NCI-H1417 (cell line): ENCODE measurements around the gene EXO5.
"Not testable (repeated sequence)": the region's sequence is repeated elsewhere in the genome, so short reads cannot be mapped to it uniquely, and the experiment has no call there.

Experiments used
- DNase-seq, 3 experiments: peaks; one replicate each; lab custom pipeline; 2025; lab: John Stamatoyannopoulos, UW

Gene EXO5

DNA sequence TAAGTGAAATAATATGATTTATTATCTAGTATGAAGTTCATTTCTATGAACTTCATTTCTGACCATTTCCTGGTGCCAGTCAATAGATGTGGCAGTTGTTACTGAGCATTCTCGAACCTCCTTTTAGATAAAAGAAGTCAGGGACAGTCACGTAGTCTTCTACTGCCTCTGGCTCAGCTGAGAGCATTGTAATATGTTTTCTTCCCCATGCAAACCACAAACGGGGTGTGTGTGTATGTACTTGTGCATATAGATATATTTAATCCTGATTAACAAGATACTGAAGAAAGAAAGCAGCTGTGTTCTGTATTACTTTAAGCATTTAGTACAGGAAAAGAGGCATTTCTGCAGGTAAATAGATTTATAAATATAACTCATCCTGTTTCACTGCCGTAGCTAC lies 44.5 kb downstream of the EXO5 start:
- DNase-seq = no peak

DNA sequence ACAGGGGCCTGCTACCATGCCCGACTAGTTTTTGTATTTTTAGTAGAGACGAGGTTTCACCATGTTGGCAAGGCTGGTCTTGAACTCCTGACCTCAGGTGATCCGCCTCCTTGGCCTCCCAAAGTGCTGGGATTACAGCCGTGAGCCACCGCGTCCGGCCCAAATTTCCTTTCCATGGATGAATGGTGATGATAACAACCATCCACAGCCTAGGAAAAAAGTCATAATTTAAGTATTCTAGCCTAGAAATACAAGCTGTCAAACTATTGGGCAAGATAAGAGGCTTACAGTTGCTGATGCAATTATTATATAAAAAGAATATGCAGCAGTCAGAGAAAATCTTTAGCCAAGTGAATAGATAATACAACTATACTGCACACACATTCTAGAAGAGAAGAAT lies 46.2 kb downstream of the EXO5 start:
- not testable (repeated sequence) for DNase-seq

DNA sequence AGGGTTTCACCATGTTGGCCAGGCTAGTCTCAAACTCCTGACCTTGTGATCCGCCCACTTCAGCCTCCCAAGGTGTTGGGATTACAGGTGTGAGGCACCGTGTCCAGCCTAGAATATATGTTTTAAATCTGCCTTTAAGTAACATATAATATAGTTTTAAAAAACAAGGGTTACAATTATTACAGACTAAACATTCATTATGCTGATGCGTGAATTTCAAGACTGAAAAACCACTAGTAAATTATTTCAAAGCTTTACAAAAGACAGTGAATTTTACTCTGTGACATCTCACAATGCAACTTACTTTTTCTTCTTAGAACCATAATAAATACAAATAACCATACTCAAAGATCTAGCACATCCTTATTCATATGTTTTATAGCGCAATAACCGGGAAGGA lies 47.6 kb downstream of the EXO5 start:
- DNase-seq = no peak

DNA sequence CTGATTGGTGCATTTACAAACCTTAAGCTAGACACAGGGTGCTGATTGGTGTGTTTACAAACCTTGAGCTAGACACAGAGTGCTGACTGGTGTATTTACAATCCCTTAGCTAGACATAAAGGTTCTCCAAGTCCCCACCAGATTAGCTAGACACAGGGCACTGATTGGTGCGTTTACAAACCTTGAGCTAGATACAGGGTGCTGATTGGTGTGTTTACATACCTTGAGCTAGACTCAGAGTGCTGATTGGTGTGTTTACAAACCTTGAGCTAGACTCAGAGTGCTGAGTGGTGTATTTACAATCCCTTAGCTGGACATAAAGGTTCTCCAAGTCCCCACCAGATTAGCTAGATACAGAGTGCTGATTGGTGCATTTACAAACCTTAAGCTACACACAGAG lies 49.7 kb downstream of the EXO5 start:
- DNase-seq = not testable (repeated sequence)

DNA sequence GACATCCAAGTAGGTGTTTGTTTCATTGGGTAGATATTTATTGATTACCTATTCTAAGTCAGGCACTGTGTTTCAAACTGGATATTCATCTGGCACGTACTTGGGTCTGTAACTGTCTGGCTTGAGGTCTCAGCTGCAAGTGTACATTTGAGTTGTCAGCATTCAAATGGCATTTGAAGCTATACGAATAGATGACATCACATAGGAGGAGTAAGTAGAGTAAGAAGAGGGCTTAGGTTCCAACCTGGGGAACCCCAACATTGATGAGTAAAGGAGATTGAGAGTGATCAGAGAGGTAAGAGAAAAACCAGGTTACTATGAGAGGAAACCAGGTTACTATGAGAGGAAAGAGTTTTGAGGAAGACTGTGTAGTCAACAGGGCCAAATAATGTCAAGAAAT lies 53.6 kb downstream of the EXO5 start:
- DNase-seq = no peak

DNA sequence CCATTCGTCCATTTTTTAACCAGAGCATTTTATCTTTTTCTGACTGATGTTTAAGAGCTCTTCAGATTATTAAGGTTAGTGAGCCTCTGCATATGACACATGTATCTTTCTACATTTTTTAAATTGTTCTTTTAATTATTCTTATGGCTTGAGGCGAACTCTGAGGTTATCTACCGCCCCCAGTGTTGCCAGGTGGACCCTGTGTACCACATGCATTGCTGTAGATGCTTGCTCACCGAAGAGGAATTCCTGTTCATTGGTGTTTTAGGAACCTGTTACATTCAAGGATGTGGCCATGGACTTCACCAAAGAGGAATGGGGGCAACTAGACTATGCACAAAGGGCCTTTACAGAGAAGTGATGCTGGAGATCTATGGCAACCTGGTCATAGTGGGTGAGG lies 54.7 kb downstream of the EXO5 start:
- DNase-seq = no peak

DNA sequence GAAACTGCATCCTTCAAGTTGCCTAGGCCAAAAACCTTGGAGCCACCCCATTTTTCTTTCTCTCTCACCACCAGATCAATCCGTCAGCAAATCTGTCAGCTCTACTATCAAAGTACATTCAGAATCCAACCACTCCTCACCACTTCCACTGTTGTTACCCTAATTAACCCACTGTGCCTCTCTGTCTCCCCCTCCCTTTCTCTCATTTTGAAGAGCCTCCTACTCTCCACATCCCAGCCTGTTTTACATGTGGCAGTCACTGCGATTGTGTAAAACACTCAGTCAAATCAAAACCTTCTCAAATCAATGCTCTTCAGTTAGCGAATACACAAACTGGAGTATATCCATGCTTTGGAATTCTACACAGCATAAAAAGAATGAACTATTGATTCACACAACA lies 55.9 kb downstream of the EXO5 start:
- peak in 1 of 3 experiments; percentile 14 for DNase-seq

DNA sequence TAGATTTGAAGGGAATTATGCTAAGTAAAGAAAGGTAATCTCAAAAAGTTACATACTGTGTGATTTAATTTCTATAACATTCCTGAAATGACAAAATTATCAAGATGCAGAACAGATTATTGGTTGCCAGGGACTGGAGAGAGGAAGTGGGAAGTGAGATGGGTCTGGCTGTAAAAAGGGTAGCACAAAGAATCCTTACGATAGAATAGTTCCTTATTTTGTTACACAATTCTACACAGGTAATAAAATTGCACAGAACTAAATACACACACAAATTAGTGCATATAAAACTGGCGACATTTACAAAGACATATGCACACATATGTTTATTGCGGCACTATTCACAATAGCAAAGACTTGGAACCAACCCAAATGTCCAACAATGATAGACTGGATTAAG lies 56.3 kb downstream of the EXO5 start:
- no peak for DNase-seq
